Loucy (cell line): ENCODE data around the gene ITPKB.

Source experiments
- H2AFZ ChIP-seq: fragments of 200-600 bp; sonication (generic); 2 replicates; pipeline ENCODE4 v1.6.0; 2016; ENCODE audit warnings: antibody characterized with exemption, mild to moderate bottlenecking, low read length, moderate library complexity
- H3F3A ChIP-seq: fragments of 200-600 bp; 2 replicates; pipeline ENCODE4 v1.6.0; 2016; ENCODE audit warnings: antibody characterized with exemption, low read depth, mild to moderate bottlenecking
- H3K27me3 ChIP-seq: fragments of 200-600 bp; sonication (generic); 2 replicates; pipeline ENCODE4 v1.6.1; 2014; ENCODE audit warnings: low read length, mild to moderate bottlenecking; ENCODE audit not compliant: insufficient read depth, poor library complexity, severe bottlenecking
- H3K36me3 ChIP-seq: fragments of 200-600 bp; sonication (generic); 2 replicates; pipeline ENCODE4 v1.6.1; 2016; ENCODE audit warnings: low read length; ENCODE audit not compliant: insufficient read depth
- H3K4me1 ChIP-seq: fragments of 200-600 bp; sonication (generic); 2 replicates; pipeline ENCODE4 v1.5.1; 2014; ENCODE audit warnings: low read length, mild to moderate bottlenecking; ENCODE audit not compliant: insufficient read depth, poor library complexity, severe bottlenecking
- H3K4me2 ChIP-seq: fragments of 200-600 bp; sonication (generic); 2 replicates; pipeline ENCODE4 v1.6.0; 2014; ENCODE audit warnings: antibody characterized with exemption, low read length, low read depth, mild to moderate bottlenecking; ENCODE audit not compliant: poor library complexity, severe bottlenecking
- H3K4me3 ChIP-seq: fragments of 200-600 bp; sonication (generic); 2 replicates; pipeline ENCODE4 v1.5.1; 2014; ENCODE audit warnings: low read length, mild to moderate bottlenecking, mixed read lengths; ENCODE audit not compliant: poor library complexity, severe bottlenecking
- H3K79me2 ChIP-seq: fragments of 200-600 bp; sonication (generic); 2 replicates; pipeline ENCODE4 v1.6.1; 2014; ENCODE audit warnings: low read length; ENCODE audit not compliant: insufficient read depth
- H3K9ac ChIP-seq: fragments of 200-600 bp; sonication (generic); 2 replicates; pipeline ENCODE4 v1.6.0; 2014; ENCODE audit warnings: mild to moderate bottlenecking, low read depth, low read length, moderate library complexity; ENCODE audit not compliant: poor library complexity, severe bottlenecking
- H3K9me2 ChIP-seq: fragments of 200-600 bp; sonication (generic); replicated peaks from 2 replicates; pipeline ENCODE4 v1.6.1; 2016; ENCODE audit warnings: low read depth, low read length, mixed read lengths
- H3K9me3 ChIP-seq: fragments of 200-600 bp; sonication (generic); 2 replicates; pipeline ENCODE4 v1.6.1; 2014; ENCODE audit warnings: mild to moderate bottlenecking, antibody characterized with exemption, low read length, low read depth; ENCODE audit not compliant: insufficient read depth
- H4K20me1 ChIP-seq: fragments of 200-600 bp; sonication (generic); 2 replicates; pipeline ENCODE4 v1.6.0; 2014; ENCODE audit warnings: antibody characterized with exemption, low read length, mild to moderate bottlenecking; ENCODE audit not compliant: insufficient read depth, poor library complexity, severe bottlenecking
- CTCF ChIP-seq: fragments of 200-600 bp; sonication (generic); conservative IDR thresholded peaks from 2 replicates; pipeline ENCODE4 v1.5.1; 2014; ENCODE audit warnings: mild to moderate bottlenecking, antibody characterized with exemption, low read length
- EZH2phosphoT487 ChIP-seq: fragments of 200-600 bp; IDR thresholded peaks from 2 replicates; pipeline ENCODE4 v1.6.1; 2018; ENCODE audit warnings: antibody characterized with exemption, mild to moderate bottlenecking, moderate library complexity, borderline replicate concordance

The ITPKB gene

GRCh38 chr1:226642421-226642820 is 96.7 kb downstream of the ITPKB start:
- Histone ChIP-seq H3K4me3 (no peak overlapping the region), H3K4me1 (peaks cover 13% of the 10 kb centered on the region)

GRCh38 chr1:226641671-226642231 is 97.3 kb downstream of the ITPKB start:
- TF ChIP-seq EZH2phosphoT487 (no peak), CTCF (no peak)
- H3K4me2 ChIP-seq: no peak overlapping the region
- H3K9me3 ChIP-seq: no peaks in the 10 kb centered on the region
- H3F3A ChIP-seq: no peaks in the 10 kb centered on the region
- no peaks in the 10 kb centered on the region for H3K9me2 ChIP-seq
- peaks cover 87% of the 10 kb centered on the region; the same call in 1 of the 2 replicates for H3K36me3 ChIP-seq
- no peaks in the 10 kb centered on the region for H4K20me1 ChIP-seq
- H3K4me1 ChIP-seq: peaks cover 13% of the 10 kb centered on the region
- no peaks in the 10 kb centered on the region for H3K79me2 ChIP-seq
- H3K9ac ChIP-seq: no peak overlapping the region
- H3K4me3 ChIP-seq: no peak overlapping the region
- H3K27me3 ChIP-seq: no peaks in the 10 kb centered on the region
- H2AFZ ChIP-seq: no peak overlapping the region

More at GRCh38 chr1:226642421-226642820, 96.7 kb downstream of the ITPKB start:
- H3K9me2 ChIP-seq: no peaks in the 10 kb centered on the region
- H3K9me3 ChIP-seq: no peaks in the 10 kb centered on the region
- H3K36me3 ChIP-seq: peaks cover 87% of the 10 kb centered on the region; the same call in 1 of the 2 replicates
- H3F3A ChIP-seq: no peaks in the 10 kb centered on the region
- no peaks in the 10 kb centered on the region for H3K27me3 ChIP-seq
- no peaks in the 10 kb centered on the region for H3K79me2 ChIP-seq
- no peak overlapping the region for H3K9ac ChIP-seq
- no peak overlapping the region for H2AFZ ChIP-seq
- TF ChIP-seq EZH2phosphoT487 (no peak), CTCF (no peak)
- H3K4me2 ChIP-seq: no peak overlapping the region
- H4K20me1 ChIP-seq: no peaks in the 10 kb centered on the region

- H3K36me3 ChIP-seq: peaks cover 86% of the 10 kb centered on the region; the same call in 1 of the 2 replicates
- no peaks in the 10 kb centered on the region for H3F3A ChIP-seq
- no peaks in the 10 kb centered on the region for H3K9me2 ChIP-seq
- TF ChIP-seq CTCF (no peak), EZH2phosphoT487 (no peak)
- no peaks in the 10 kb centered on the region for H3K9me3 ChIP-seq
- H3K9ac ChIP-seq: no peak overlapping the region
- H3K4me1 ChIP-seq: peaks cover 13% of the 10 kb centered on the region
- H3K27me3 ChIP-seq: no peaks in the 10 kb centered on the region
- H4K20me1 ChIP-seq: no peaks in the 10 kb centered on the region
- no peaks in the 10 kb centered on the region for H3K79me2 ChIP-seq
- no peak overlapping the region for H2AFZ ChIP-seq
- H3K4me2 ChIP-seq: no peak overlapping the region
- H3K4me3 ChIP-seq: no peak overlapping the region
Observed at GRCh38 chr1:226640321-226641136, 98.6 kb downstream of the ITPKB start.
